Lower leg skin (tissue), 4 donors: ENCODE results near the gene ADGRD1. TPM values are rescaled to one million over a fixed set of nuclear protein-coding genes. Genes with fewer than 3 reads are reported as not detected.

Source experiments
- DNase-seq, 2 donors: peaks; one replicate each; pipeline ENCODE4 v3.0.0-alpha.2; 2019; ENCODE audit warnings: low spot score in 2 of 2
- H3K4me3 ChIP-seq: fragments of 200-600 bp; sonication (generic); 2 replicates; pipeline ENCODE4 v1.5.1; 2017; ENCODE audit warnings: mild to moderate bottlenecking, low read depth; ENCODE audit not compliant: poor library complexity, severe bottlenecking
- CTCF ChIP-seq, 3 donors: fragments of 450-650 bp; IDR thresholded peaks; one replicate each; pipeline ENCODE4 v1.5.1; 2016; ENCODE audit warnings: antibody characterized with exemption in 3 of 3, mild to moderate bottlenecking in 3 of 3, moderate library complexity in 2 of 3
- POLR2A ChIP-seq, 2 donors: fragments of 450-650 bp; IDR thresholded peaks; one replicate each; pipeline ENCODE4 v1.6.1; 2016 to 2017; ENCODE audit warnings: antibody characterized with exemption in 2 of 2, mild to moderate bottlenecking in 1 of 2, moderate library complexity in 1 of 2
- WGBS, 2 donors: methylation state at CpG; one replicate each; pipeline ENCODE4 v1.1.5; 2018; 5-methylcytosine and 5-hydroxymethylcytosine counted together
- intact Hi-C: fragments of 100-400 bp; cut with DNase I; formaldehyde crosslinking; loops from one replicate; pipeline ENCODE4 v1.15.0; 2023; ENCODE audit warnings: low total_unique reads
- total RNA-seq, 4 donors: library from RNA; depleted of rRNA; stranded (reverse); fragments of >200 nt; gene quantifications; one replicate each; pipeline ENCODE4 v1.1.0, GENCODE V29; 2016

ADGRD1 gene
- total RNA-seq, 4 donors from 2014 or later = 8.3 to 11.6 (median 8.9) TPM

- peak in 1 of 2 donors; percentile 66 for DNase-seq
- intact Hi-C loops = no loop called here
- no peak overlapping the region for H3K4me3 ChIP-seq
- WGBS, 2 donors = 83 to 89% methylated on average over 34 of the region's 34 CpGs
- TF ChIP-seq POLR2A (IDR thresholded peaks at IDR 0.05) = no peak
- TF ChIP-seq CTCF (IDR thresholded peaks at IDR 0.05) = no peak
Observed at GRCh38 chr12:131138638-131139362, 185.1 kb downstream of the ADGRD1 start.

- TF ChIP-seq POLR2A (IDR thresholded peaks at IDR 0.05) (no peak), CTCF (IDR thresholded peaks at IDR 0.05) (no peak)
- 91 to 92% methylated on average over 23 to 25 of the region's 27 CpGs for WGBS, 2 donors
- no peak overlapping the region for H3K4me3 ChIP-seq
- intact Hi-C loops = no loop called here
- DNase-seq = peak in 1 of 2 donors; percentile 78
Observed at GRCh38 chr12:131139363-131140068, 185.8 kb downstream of the ADGRD1 start.

- intact Hi-C loops = no loop called here
- DNase-seq = peak in 1 of 2 donors; percentile 64
- TF ChIP-seq POLR2A (IDR thresholded peaks at IDR 0.05) (no peak), CTCF (IDR thresholded peaks at IDR 0.05) (no peak)
- no peak overlapping the region for H3K4me3 ChIP-seq
- WGBS, 2 donors = 89 to 93% methylated on average over 11 to 12 of the region's 12 CpGs
Observed at GRCh38 chr12:131140069-131140435, 186.3 kb downstream of the ADGRD1 start.

GRCh38 chr12:131140697-131141096, 187.0 kb downstream of the ADGRD1 start:
- peak in 1 of 2 donors; percentile 54 for DNase-seq
- TF ChIP-seq CTCF (IDR thresholded peaks at IDR 0.05) (no peak), POLR2A (IDR thresholded peaks at IDR 0.05) (no peak)
- no peak overlapping the region for H3K4me3 ChIP-seq
- intact Hi-C loops = no loop called here
- WGBS, 2 donors = 93% methylated on average over 10 of the region's 10 CpGs

- 63 to 68% methylated on average over 8 of the region's 8 CpGs for WGBS, 2 donors
- DNase-seq = peak in 1 of 2 donors; percentile 67
- intact Hi-C loops = no loop called here
- H3K4me3 ChIP-seq = no peak overlapping the region
- TF ChIP-seq CTCF (IDR thresholded peaks at IDR 0.05) (no peak), POLR2A (IDR thresholded peaks at IDR 0.05) (no peak)
Observed at GRCh38 chr12:131141514-131141913, 187.8 kb downstream of the ADGRD1 start.
